NCI-H2107 treated with DMSO at 0.1 percent for 48 hours (cell line): ENCODE data around the gene MAB21L3.

Source experiments
- DNase-seq: peaks from one replicate; lab custom pipeline; 2025; ENCODE audit not compliant: unreplicated experiment; lab: John Stamatoyannopoulos, UW

MAB21L3 gene

GRCh38 chr1:116110567-116111523 is at the start of gene MAB21L3:
Gene MAB21L3 (plus strand): TSS chr1:116111399. CDS start chr1:116112616, 1,217 bp downstream.
- DNase-seq = no peak

DNA sequence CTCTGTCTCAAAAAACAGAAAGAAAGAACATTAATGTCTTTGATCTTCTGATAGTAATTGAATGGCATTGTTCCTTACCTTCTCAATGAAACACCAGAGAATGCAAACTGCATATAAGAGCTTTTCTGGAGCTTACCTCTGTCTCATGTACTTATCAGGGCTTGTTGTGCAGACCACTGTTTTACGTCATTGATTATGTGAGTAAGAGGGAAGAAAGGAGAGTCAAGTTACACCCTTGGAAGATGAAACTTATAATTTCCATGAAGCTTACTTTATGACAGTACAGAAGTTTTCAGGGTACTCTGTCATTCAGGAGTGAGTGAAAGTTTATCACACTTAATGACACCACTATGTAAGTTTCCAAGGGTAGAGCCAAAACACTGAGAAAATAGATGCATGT is 49.0 kb upstream of the MAB21L3 start:
- DNase-seq = no peak

DNA sequence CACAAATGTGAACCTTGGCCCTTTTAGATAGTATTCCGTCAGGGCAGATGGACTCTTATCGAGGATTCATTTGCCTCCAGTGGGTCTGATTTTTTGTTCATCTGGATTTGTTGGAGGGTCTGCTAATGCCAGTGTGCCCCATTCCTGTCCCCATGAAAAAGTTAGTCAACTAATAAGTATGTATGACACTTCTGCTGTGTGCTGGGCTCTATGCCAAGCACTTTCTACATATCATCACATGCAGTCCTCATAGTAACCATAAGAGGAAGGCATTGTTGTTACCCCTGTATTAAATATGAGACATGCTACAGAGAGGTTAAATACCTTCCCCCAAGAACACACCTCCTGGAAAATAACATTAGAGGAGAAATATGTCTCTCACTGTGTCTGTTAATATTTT is 46.6 kb upstream of the MAB21L3 start:
- no peak for DNase-seq

DNA sequence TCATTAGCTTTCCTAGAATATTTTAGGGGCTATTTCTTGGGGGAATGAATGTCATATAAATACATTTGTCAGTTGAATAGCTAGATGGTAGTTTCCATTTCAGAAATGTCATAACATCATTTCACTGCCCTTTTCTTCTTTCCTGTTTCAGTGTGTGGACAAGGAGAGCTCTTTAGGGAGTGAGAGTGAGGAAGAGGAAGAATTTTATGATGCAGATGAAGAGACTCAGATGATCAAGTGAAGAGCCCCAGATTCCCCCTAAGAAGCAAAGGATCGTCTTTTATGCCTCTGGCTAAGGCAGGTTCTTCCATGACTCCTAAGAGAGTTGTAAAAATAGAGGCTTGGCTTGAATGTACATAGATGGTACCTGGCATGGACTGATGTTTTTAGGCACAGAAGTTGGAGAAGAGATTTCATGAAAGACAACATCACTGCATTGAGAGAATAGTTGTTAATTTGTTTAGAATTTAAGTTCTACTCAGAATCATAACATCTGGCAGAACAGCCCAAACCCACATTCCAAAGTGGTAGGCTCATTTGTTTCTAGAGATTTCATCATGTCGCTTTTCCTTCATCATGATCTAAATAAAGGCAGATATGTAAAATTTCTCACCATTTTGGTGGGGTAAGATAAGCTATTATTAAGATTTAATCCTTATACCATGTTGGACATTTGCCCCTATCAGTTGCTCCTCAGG is 44.2 kb upstream of the MAB21L3 start:
- DNase-seq = no peak

DNA sequence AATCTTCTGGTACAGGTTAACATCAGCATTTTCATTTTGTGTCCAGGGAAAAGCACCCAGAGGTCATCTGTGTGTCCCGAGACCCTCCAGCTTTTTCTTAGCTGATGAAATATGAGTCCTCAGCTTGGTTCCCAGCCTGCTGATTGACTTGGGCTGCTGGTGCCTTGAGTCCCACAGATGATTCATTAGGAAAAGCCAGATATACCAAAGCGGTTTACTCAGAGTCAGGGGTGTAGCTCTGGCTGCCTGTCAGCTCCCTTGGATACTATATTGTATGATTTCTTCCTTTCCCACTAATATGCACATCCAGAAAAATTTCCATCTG is 43.7 kb upstream of the MAB21L3 start:
- no peak for DNase-seq

DNA sequence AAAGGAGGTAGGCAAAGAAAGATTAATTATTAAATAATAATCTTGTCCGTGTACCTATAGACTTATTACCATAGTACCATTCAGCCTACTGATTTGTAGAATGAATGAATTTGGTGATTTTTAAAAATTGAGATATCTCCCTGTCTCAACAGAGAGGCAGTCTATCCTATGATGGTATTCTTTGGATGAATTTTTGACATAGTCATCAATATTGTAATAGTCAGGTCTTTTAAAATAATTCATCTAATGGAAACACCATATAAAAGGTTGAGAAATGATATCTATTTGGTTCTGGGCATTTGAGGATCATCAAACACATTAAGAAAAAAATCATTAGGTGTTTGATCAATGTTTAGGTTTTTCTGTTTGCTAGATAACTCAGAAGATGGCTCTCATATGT is 35.6 kb upstream of the MAB21L3 start:
- DNase-seq = no peak

- no peak for DNase-seq
These were observed 35.2 kb upstream of the MAB21L3 start for GRCh38 chr1:116075990-116076389.

GRCh38 chr1:116076831-116077230 is 34.4 kb upstream of the MAB21L3 start:
- no peak for DNase-seq

- no peak for DNase-seq
These were observed 32.4 kb upstream of the MAB21L3 start for GRCh38 chr1:116078699-116079223.

- DNase-seq = no peak
These were observed 23.6 kb upstream of the MAB21L3 start for GRCh38 chr1:116087628-116088027.

- no peak for DNase-seq
These were observed 21.3 kb upstream of the MAB21L3 start for GRCh38 chr1:116089870-116090269.

DNA sequence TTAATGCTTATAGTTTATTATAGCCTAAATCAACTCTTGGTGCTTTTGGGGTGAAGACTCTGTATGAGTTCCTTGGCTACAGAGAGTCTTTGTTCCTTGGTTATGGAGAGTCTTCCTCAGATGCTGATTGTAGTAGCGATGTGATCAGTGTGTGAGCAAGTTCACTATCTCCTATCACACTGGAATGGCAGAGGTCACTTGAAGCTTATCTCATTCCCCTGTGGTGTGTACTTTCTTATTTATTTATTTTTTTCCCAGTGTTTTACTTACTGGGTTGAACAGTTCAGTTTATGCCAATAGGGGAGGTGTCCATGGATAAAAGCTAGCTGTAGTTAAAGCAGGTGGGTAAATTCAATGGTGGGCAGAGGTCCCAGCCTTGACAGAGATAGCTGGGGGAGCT is 20.1 kb upstream of the MAB21L3 start:
- DNase-seq = no peak

DNA sequence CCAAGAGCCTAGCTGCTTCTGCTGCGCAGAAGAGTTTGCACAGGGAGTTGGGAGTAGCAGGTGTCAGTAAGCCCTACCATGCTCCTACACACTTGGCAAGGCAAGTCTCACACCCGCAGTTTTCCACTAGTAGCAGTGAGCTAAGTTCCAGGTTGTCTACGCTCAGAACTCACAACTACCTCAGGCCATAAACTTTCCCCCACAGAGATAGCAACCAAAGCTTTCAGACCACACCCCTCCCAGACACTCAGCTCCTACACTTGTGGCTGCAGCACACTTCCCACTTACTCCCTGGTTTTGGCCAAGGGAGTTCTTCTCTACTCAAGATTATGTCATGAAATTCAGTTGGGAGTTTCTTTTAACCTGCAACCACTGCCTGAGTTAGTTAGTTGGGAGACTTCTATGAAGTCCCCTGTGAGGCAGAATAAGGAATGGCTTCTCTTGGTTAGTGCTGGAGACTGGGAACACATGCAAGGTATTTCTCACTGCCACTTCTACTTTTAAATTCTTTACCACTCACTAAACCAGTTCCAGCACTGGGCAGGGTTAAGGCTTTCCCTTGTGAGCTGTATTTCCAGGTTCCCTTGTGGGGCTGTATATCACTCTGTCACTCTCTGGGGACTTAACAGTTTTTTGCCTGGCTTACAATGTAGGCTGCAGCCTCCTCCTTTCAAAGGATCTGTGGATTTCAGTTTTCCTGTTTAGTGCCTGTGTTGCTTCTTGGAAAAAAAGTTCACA is 18.3 kb upstream of the MAB21L3 start:
- no peak for DNase-seq

DNA sequence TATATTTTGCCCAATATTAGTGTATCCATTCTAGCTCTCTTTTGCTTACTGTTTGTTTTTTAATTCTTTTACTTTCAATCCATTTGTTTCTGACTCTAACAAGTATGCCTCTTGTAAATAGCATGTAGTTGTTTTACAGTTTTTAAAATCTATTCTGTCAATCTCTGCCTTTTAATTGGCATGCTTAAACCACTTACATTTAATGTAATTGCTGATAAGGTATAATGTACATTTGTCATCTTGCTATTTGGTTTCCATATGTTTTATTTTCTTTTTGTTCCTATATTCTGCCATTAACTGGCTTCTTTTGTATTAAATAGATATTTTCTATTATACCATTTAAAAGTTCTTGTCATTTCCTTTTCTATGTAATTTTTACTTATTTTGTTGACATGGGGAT is 16.2 kb upstream of the MAB21L3 start:
- no peak for DNase-seq

GRCh38 chr1:116096013-116096618 is 15.1 kb upstream of the MAB21L3 start:
- DNase-seq = no peak

GRCh38 chr1:116097626-116098025 is 13.6 kb upstream of the MAB21L3 start:
- no peak for DNase-seq

DNA sequence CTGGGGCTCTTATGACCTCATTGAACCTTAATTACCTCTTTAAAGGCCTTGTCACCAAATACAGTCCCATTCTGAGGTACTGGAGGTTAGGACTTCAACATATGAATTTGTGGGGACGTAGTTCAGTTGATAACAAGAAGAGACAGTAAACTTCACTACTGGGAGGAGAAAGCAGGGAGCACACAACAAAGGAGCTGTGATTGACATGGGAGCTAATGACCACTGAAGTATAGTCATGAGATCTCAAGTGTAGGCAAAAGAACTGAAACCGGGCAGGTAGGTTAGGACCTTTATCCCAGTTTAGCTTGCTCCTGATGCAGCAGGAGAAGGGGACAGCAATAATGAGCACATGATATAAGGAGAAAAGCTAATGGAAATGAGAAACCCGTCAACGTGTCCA is 11.8 kb upstream of the MAB21L3 start:
- no peak for DNase-seq

GRCh38 chr1:116099919-116100318 is 11.3 kb upstream of the MAB21L3 start:
- DNase-seq = no peak

GRCh38 chr1:116104667-116105066 is 6.5 kb upstream of the MAB21L3 start:
- no peak for DNase-seq

DNA sequence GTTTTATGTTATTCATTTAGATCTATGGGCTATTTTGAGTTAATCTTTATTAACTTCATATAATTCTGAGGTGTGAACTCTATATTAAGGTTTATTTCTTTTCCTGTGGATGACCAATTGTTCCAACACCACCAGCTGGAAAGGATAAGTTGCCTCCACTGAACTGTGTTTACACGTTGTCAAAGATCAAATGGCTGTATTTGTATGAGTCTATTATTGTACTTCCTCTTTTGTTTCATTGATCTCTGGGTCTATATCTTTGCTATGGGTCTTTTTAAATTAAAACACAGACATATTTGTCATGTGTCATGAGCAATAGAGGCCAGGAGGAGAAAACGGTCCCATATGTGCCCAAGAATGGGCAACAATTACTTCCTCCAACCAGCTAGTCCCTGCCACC is 5.2 kb upstream of the MAB21L3 start:
- no peak for DNase-seq

DNA sequence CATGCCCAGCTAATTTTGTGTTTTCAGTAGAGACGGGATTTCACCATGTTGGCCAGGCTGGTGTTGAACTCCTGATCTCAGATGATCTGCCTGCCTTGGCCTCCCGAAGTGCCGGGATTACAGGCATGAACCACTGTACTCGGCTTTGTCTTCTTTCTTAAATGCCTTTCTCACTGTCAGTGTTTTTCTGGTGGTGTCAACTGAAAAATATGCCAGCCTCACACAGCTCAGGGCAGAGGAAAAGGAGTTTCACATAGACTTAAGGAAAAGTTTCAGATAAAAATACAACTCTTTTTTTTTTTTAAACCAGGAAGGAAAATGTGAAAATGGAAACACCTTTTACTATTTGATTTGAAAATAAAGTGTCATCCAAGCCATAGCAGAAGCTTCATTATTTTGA is 4.6 kb upstream of the MAB21L3 start:
- DNase-seq = no peak
